Nephron progenitor cell (in vitro differentiated cells): ENCODE measurements around the gene TNFRSF18.

Experiments used
- DNase-seq: peaks from one replicate; pipeline ENCODE4 v3.0.0; 2021
- H3K27ac Mint-ChIP-seq: 2 replicates; pipeline ENCODE4 v1.8.0; 2021; ENCODE audit warnings: mild to moderate bottlenecking, moderate library complexity, mixed read lengths
- H3K27me3 Mint-ChIP-seq: 2 replicates; pipeline ENCODE4 v1.8.0; 2021; ENCODE audit warnings: mild to moderate bottlenecking, low read depth, mixed read lengths; ENCODE audit not compliant: poor library complexity
- H3K36me3 Mint-ChIP-seq: 2 replicates; pipeline ENCODE4 v1.8.0; 2021; ENCODE audit warnings: low read depth, mixed read lengths
- H3K4me1 Mint-ChIP-seq: 2 replicates; pipeline ENCODE4 v1.8.0; 2021; ENCODE audit warnings: mixed read lengths
- H3K4me3 Mint-ChIP-seq: 2 replicates; pipeline ENCODE4 v1.8.0; 2021; ENCODE audit warnings: mild to moderate bottlenecking, moderate library complexity, mixed read lengths
- H3K9me3 Mint-ChIP-seq: 2 replicates; pipeline ENCODE4 v1.8.0; 2021; ENCODE audit warnings: mild to moderate bottlenecking, moderate library complexity, mixed read lengths
- CTCF ChIP-seq: fragments of 200-600 bp; sonication (generic); IDR thresholded peaks from 2 replicates; pipeline ENCODE4 v1.5.0; 2021; ENCODE audit warnings: antibody characterized with exemption

The TNFRSF18 gene

DNA sequence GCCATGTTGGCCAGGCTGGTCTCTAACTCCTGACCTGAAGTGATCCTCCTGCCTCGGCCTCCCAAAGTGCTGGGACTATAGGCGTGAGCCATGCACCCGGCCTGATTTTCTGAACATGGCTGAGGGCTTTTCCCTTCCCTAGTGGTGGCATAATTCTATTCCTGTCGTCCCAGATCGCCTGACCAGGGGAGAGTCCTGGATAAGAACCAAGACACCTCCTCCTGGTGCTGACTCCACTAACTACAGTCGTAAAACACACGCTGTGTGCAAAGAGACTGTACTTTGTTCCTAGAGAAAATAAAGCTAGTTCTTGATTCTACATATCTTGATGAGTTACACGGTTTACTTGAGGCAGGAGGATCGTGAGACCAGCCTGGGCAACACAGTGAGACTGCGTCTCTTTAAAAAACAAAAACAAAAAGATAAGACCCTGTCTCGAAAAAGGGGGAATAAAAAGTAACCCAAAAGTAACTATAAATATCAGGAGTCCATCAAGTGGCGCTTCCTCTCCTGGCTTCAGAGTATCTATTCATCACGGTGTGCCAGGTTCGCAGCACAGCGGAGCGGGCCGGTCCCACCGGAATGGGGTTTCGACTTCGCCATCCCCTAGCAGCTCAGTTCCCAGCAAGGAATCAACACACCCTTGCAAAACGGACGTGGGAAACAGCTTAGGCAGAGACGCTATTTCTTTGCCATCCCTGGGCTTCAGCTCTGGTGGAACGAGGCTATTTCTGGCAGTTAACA lies 24.4 kb upstream of the TNFRSF18 start:
- peak overlapping the region; percentile 93 for H3K4me3 Mint-ChIP-seq
- peaks cover 2% of the 10 kb centered on the region for H3K27me3 Mint-ChIP-seq
- peak overlapping the region; percentile 95 for H3K27ac Mint-ChIP-seq
- peaks cover 33% of the 10 kb centered on the region for H3K36me3 Mint-ChIP-seq
- peaks cover 4% of the 10 kb centered on the region for H3K9me3 Mint-ChIP-seq
- peaks cover 39% of the 10 kb centered on the region for H3K4me1 Mint-ChIP-seq
- DNase-seq = no peak
- no peak for TF ChIP-seq CTCF

DNA sequence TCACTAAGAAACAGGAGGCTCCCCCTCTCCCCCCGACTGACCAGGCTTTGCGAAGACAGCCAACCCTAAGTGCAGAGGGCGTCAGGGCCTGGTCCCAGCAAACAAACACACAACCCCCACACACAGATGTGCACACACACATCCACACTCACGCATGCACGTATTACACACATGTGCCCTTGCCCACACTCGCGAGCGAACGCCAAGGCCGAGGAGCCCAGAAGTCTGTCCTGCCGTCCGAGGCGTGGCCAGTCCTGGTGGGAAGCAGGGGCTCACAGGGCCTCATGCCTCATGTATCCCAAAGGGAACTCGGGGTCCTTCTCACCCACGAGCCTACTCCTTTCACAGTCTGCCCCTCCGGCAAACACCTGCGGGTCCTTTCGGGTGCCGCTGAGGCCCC lies 23.4 kb upstream of the TNFRSF18 start:
- peaks cover 34% of the 10 kb centered on the region for H3K4me1 Mint-ChIP-seq
- no peak for TF ChIP-seq CTCF
- H3K4me3 Mint-ChIP-seq = peak overlapping the region; percentile 60
- DNase-seq = no peak
- H3K27me3 Mint-ChIP-seq = peaks cover 5% of the 10 kb centered on the region
- H3K36me3 Mint-ChIP-seq = peaks cover 35% of the 10 kb centered on the region
- H3K27ac Mint-ChIP-seq = no peak overlapping the region
- H3K9me3 Mint-ChIP-seq = peaks cover 4% of the 10 kb centered on the region

DNA sequence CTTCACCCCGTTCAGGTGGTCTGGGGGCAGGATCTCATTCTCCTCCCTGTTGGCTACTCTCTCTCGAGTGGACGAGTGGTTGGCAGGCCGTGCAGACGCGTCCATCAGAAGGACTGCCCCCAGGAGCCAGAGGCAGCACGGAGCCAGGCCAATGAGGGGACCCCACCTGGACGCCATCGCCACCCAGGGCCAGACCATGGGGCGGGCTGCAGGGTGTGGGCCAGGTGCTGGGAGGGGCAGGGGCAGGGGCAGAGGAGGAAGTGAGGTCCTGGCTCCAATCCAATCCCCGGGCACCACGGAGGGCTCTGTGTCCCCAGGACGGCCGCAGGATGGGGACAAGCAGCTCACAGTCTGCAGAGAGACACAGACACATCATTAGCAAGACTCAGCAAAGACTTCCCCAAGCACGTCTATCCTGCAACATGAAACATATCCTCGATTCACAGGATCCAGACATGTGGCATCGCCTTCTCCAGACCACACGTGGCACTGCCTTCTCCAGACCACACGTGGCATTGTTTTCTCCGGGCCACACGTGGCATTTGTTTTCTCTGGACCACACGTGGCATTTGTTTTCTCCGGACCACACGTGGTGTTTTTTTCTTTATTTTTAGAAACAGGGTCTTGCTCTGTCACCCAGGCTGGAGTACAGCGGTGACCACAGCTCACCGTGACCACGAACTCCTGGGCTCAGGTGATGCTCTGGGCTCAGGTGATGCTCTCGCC lies 22.4 kb upstream of the TNFRSF18 start:
- no peak overlapping the region for H3K27ac Mint-ChIP-seq
- peaks cover 24% of the 10 kb centered on the region for H3K4me1 Mint-ChIP-seq
- peaks cover 28% of the 10 kb centered on the region for H3K36me3 Mint-ChIP-seq
- no peak overlapping the region for H3K4me3 Mint-ChIP-seq
- peaks cover 4% of the 10 kb centered on the region for H3K9me3 Mint-ChIP-seq
- H3K27me3 Mint-ChIP-seq = peaks cover 5% of the 10 kb centered on the region
- TF ChIP-seq CTCF = no peak
- DNase-seq = no peak

GRCh38 chr1:1228187-1228586 lies 21.8 kb upstream of the TNFRSF18 start:
- Mint-ChIP-seq H3K9me3 (no peaks in the 10 kb centered on the region), H3K27me3 (peaks cover 5% of the 10 kb centered on the region), H3K4me3 (no peak overlapping the region), H3K27ac (no peak overlapping the region), H3K4me1 (peaks cover 18% of the 10 kb centered on the region), H3K36me3 (peaks cover 24% of the 10 kb centered on the region)
- DNase-seq = no peak
- no peak for TF ChIP-seq CTCF

- Mint-ChIP-seq H3K27me3 (peaks cover 5% of the 10 kb centered on the region), H3K27ac (no peak overlapping the region), H3K4me1 (peaks cover 18% of the 10 kb centered on the region), H3K9me3 (no peaks in the 10 kb centered on the region), H3K4me3 (no peak overlapping the region), H3K36me3 (peaks cover 30% of the 10 kb centered on the region)
- no peak for TF ChIP-seq CTCF
- DNase-seq = no peak
These were observed 21.0 kb upstream of the TNFRSF18 start for GRCh38 chr1:1227386-1227785.
